Measurements from ENCODE around the gene LUC7L2.

GRCh38 chr7:139441961-139442360 is 82.3 kb downstream of the LUC7L2 start:
- TF ChIP-seq EZH2 (IDR thresholded peaks at IDR 0.05; ENCODE audit: borderline replicate concordance, insufficient read depth, low read depth, low read length, poor library complexity, severe bottlenecking) = no peak
- no peak for TF ChIP-seq CTCF (IDR thresholded peaks at IDR 0.05)

Data from B cell (primary cell).